ENCODE data around the gene REPS1.
A peak's percentile ranks its signal among the peaks of the same experiment; 100 is the strongest.
"Not testable (repeated sequence)": the region's sequence is repeated elsewhere in the genome, so short reads cannot be mapped to it uniquely, and the experiment has no call there.

The REPS1 gene, protein sequence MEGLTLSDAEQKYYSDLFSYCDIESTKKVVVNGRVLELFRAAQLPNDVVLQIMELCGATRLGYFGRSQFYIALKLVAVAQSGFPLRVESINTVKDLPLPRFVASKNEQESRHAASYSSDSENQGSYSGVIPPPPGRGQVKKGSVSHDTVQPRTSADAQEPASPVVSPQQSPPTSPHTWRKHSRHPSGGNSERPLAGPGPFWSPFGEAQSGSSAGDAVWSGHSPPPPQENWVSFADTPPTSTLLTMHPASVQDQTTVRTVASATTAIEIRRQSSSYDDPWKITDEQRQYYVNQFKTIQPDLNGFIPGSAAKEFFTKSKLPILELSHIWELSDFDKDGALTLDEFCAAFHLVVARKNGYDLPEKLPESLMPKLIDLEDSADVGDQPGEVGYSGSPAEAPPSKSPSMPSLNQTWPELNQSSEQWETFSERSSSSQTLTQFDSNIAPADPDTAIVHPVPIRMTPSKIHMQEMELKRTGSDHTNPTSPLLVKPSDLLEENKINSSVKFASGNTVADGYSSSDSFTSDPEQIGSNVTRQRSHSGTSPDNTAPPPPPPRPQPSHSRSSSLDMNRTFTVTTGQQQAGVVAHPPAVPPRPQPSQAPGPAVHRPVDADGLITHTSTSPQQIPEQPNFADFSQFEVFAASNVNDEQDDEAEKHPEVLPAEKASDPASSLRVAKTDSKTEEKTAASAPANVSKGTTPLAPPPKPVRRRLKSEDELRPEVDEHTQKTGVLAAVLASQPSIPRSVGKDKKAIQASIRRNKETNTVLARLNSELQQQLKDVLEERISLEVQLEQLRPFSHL

GRCh38 chr6:138987643-138988468 is at the start of gene REPS1:
TSS of gene REPS1 (minus strand) at chr6:138988253. CDS start at chr6:138987682, 571 bp downstream.
- peak; percentile 90 for DNase-seq

DNA sequence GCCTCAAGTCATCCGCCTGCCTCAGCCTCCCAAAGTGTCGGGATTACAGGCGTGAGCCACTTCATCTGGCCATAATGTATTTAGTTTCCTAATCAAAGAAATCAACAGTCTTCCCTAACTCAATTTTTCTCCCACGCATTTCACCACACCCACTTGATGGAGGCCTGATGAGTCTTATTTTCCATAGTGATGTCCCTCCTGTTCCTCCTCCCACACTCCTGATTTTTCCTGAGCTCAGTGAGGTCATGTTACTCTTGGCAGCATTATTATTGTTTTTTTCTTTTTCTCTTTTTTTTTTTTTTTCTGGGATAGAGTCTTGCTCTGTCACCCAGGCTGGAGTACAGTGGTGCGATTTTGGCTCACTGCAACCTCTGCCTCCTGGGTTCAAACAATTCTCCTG is 49.4 kb upstream of the REPS1 start:
- DNase-seq: no peak

- no peak for DNase-seq
Measured at GRCh38 chr6:139030228-139030963, 42.3 kb upstream of the REPS1 start.

- peak; percentile 45 for DNase-seq
Measured at GRCh38 chr6:139029470-139030227, 41.6 kb upstream of the REPS1 start.

DNA sequence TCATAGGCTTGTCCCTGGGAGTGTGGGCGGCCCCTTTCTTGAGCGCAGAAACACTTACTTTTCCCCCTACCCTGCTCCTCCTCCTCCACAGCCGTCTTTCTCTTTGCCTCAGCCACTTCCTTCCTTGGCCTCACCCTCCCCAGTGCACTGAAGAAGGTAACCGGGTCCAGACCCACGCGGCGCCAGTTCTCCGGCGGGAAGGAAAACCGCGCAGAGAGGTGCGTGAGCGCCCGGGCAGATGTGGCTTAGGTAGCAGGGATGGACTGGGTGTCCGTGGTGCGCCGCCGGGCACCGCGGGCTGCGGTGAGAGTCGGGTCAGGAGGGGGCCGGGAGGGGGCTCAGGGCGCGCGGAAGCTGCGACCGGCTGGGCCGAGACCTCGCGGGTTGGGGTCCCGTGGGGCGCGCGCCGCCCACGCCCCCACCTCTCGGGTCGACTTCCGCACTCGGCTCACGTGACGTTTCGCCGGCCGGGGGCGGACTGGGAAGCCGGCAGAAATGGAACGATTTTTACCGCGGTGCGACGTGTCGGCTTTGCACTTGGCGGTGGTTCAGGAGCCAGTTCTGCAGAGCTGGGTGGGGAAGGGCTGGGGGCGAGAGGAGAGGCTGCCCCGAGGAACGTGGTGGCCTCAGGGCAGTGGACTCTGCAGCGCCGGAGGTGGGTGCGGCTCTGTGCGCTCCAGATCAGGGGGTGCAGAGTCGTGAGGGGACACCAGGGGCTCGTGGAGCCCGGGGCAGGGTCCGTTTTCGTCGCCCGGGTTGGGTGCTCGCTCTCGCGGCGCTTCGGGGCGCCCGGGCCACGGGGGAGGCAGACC is 40.8 kb upstream of the REPS1 start, which contains the start of gene ABRACL:
Gene ABRACL, plus strand, starts transcription at position 88 of the 812 bp plus-strand sequence. CDS start 5,416 bp downstream, outside the sequence.
- peak; percentile 40 for DNase-seq

GRCh38 chr6:139028215-139028657 is 40.2 kb upstream of the REPS1 start:
- peak; percentile 52 for DNase-seq

DNA sequence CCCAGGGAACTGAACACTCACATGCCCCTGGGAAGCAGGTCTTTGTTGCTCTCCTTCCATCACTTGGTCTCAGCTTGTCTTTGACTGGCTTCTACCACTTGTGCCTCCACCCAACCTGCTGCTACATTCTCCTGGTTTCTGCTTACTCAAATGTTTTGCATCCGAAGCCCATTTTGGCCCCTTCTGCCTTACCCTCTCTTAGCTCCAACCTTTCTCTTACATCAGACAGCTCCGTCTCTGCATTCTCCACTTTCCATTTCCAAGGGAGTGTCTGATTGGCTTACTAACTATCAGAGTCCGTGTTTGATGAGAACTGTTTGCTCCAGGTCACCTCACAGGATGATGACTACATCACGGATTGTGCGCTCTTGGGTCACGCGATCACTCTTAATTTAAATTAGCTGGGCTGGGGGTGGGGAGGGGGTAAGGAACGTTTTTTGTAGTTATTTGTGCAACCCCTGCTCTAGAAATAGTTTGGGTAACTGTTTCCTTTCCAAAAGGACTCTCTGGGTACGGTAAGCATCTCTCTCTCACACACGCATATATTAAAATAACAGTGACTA is 39.6 kb upstream of the REPS1 start:
- peak; percentile 41 for DNase-seq

DNA sequence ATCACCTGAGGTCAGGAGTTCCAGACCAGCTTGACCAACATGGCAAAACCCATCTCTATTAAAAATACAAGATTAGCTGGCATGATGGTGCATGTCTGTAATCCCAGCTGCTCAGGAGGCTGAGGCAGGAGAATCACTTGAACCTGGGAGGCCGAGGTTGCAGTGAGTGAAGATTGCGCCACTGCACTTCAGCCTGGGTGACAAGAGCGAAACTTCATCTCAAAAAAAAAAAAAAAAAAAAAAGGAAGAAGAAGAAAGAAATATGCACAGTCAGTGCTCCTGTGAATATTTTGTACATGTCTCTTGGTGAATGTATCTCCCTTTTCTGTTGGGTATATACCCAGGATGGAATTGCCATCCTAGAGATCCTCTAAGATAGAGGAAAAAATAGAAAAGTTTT is 37.4 kb upstream of the REPS1 start:
- DNase-seq: not testable (repeated sequence)

- no peak for DNase-seq
Measured at GRCh38 chr6:139020689-139021088, 32.6 kb upstream of the REPS1 start.

DNA sequence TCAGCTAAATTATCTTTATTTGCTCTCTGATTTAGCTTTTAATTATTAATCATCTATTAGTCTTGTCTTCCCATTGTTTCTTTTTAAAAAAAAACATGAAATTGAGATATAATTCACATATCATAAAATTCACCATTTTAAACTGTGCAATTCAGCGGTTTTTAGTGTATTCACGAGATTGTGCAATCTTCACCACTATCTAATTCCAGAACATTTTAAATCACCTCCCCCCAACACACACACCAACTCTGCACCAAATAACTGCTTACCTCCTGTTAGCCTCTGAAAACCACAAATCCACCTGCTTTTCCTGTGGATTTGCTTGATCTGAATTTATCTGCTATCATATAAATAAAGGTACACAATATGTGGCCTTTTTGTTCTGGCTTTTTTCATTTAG is 31.7 kb upstream of the REPS1 start:
- no peak for DNase-seq

GRCh38 chr6:139017227-139017626 is 29.2 kb upstream of the REPS1 start:
- DNase-seq: peak; percentile 91

DNA sequence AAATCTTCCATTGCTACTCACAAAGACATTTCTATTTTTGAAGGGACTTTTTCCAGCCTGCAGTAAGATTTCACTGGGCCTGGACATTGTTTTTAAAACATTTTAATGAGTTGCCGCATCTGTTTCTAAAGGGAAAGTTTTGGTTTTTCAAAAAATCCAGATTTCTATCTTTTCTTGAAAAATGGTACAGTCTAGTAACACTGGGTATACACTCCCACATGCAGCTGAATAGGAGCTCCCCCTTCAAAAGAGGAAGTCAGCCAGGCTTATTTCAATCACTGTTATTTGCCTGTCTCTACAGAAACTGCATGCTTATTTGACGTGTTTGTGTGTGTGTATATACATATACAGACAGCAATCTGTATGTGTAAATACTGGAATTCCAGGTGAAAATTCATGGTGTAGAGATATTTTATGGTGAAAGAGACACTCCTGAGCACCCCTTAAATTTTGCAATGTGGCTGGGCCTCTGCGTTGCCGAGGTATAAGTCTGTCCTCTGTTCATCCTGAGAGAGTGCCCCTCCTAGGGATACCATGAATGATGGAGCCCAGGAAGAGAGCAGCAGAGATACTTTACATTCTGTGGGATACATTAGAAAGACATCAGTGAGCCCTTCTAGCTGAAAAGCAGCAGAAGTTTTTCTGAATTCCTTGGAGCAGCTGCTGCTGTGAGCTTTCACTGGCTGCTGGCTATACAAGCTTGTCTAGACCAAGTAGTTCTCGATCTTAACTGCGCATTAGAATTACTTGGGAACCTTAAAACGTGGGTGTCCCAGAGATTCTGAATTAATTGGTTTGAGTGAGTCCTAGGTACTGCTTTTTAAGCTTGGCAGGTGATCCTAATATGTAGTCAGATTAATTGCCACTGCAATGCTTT is 28.5 kb upstream of the REPS1 start:
- DNase-seq: peak; percentile 78

DNA sequence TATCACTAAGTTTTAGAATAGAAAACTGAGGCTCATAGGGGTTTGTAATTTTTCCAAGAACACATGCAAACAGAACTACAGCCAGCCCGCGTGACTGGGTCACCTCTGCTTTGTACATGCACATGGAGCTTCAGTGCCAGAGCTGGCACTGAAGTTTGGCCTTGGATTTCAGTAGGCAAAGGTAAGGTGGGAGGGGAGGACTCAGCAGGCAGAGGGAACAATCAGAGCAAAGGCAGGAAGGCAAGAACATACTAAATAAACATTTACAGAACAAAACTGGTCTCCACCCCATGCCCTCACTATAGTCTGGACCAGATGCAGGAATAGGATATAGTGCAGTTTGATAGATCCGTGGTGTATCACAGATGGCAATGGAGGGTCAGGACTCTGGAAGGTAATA is 26.9 kb upstream of the REPS1 start:
- peak; percentile 26 for DNase-seq

- no peak for DNase-seq
Measured at GRCh38 chr6:139013185-139013800, 25.2 kb upstream of the REPS1 start.

GRCh38 chr6:139011980-139012379 is 23.9 kb upstream of the REPS1 start:
- DNase-seq: no peak

GRCh38 chr6:139010674-139011073 is 22.6 kb upstream of the REPS1 start:
- no peak for DNase-seq

GRCh38 chr6:139008117-139008516 is 20.1 kb upstream of the REPS1 start:
- no peak for DNase-seq

DNA sequence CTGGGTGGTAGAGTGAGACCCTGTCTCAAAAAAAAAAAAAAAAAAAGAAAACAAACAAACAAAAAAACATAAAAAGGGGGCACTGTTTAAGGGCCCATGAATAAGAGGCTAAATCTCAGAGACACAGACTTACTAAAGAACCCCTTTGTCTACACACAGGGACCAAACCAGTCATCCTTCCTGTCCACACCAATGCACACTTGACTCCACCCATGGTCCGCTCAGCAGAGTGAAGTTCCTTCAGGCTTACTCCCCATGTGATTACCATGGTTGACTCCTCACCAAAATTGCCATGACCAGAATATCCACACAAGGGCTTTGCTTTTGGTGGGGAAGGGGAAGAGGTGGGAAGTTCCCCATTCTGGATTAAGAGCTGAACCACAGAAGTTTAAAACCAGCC is 19.4 kb upstream of the REPS1 start:
- DNase-seq: no peak

GRCh38 chr6:139006477-139006876 is 18.4 kb upstream of the REPS1 start:
- no peak for DNase-seq

Data from NCI-H1092 treated with DMSO at 0.1 percent for 48 hours (cell line).